A549 (cell line): Measurements from ENCODE around the gene C1QTNF1. TPM values are rescaled to one million over a fixed set of nuclear protein-coding genes. Genes with fewer than 3 reads are reported as not detected.

ENCODE experiments used
- ATAC-seq, 2 experiments: fragments of 200-7000 bp in 1 of 2; fragments of >200 bp in 1 of 2; cut with Nextera tagmentation in 1 of 2; cut with Tn5 transposase in 1 of 2; 3 replicates each; pipeline versions ENCODE4 v1.8.0 to v1.9.1; 2018 to 2020; ENCODE audit warnings: mild to moderate bottlenecking in 1 of 2, moderate library complexity in 1 of 2
- CTCF ChIA-PET: fragments of 300-600 bp; sonication (Branson Sonifier 250); formaldehyde crosslinking; extraction: SDS; loops from one replicate; lab custom pipeline; 2021; ENCODE audit warnings: antibody characterized with exemption, inconsistent platforms; lab: Yijun Ruan, JAX
- POLR2A ChIA-PET: fragments of 350-600 bp; formaldehyde crosslinking; extraction: SDS; loops from one replicate; lab custom pipeline; 2021; ENCODE audit warnings: antibody characterized with exemption, inconsistent platforms; lab: Yijun Ruan, JAX
- DNase-seq, 2 experiments: peaks; one replicate each; pipeline versions ENCODE4 v3.0.0 to v3.0.0-alpha.2; 2011 to 2016; ENCODE audit warnings: low read depth in 1 of 2, low spot score in 1 of 2
- FAIRE-seq: peaks from 2 replicates; lab custom pipeline; 2011; peaks lifted over from hg19 to GRCh38; lab: Jason Lieb, UNC
- H3K27ac ChIP-seq, 2 experiments: fragments of >200 bp; sonication (Bioruptor Twin); formaldehyde crosslinking; 3 replicates each; pipeline ENCODE4 v1.5.1; 2016 to 2017
- H3K4me1 ChIP-seq: fragments of >200 bp; sonication (Bioruptor Twin); formaldehyde crosslinking; 3 replicates; pipeline ENCODE4 v1.6.1; 2016
- H3K4me2 ChIP-seq: fragments of >200 bp; sonication (Bioruptor Twin); formaldehyde crosslinking; 3 replicates; pipeline ENCODE4 v1.6.1; 2016
- H3K4me3 ChIP-seq: fragments of >200 bp; sonication (Bioruptor Twin); formaldehyde crosslinking; 3 replicates; pipeline ENCODE4 v1.5.1; 2016
- H3K9me3 ChIP-seq: fragments of >200 bp; sonication (Bioruptor Twin); formaldehyde crosslinking; 3 replicates; pipeline ENCODE4 v1.6.1; 2016
- CHD4 ChIP-seq: fragments of 200-600 bp; sonication (generic); IDR thresholded peaks from 2 replicates; pipeline ENCODE4 v1.6.1; 2016; ENCODE audit warnings: antibody characterized with exemption, mild to moderate bottlenecking, borderline replicate concordance
- EHMT2 ChIP-seq: fragments of 200-600 bp; sonication (generic); IDR thresholded peaks from 2 replicates; pipeline ENCODE4 v1.6.1; 2016; ENCODE audit warnings: antibody characterized with exemption, low read depth, mild to moderate bottlenecking, moderate library complexity
- ESRRA ChIP-seq: fragments of 150-350 bp; IDR thresholded peaks from 2 replicates; pipeline ENCODE4 v1.6.1; 2014; ENCODE audit warnings: mild to moderate bottlenecking, low read length, borderline replicate concordance
- FOSB ChIP-seq: fragments of 250-450 bp; sonication (Bioruptor Pico); IDR thresholded peaks from 2 replicates; pipeline ENCODE4 v1.5.0; 2020; ENCODE audit warnings: mild to moderate bottlenecking, moderate library complexity
- GATA3 ChIP-seq: IDR thresholded peaks from 2 replicates; pipeline ENCODE4 v1.6.1; 2012; ENCODE audit warnings: borderline replicate concordance
- HEYL ChIP-seq: fragments of 250-450 bp; sonication (Bioruptor Pico); IDR thresholded peaks from 2 replicates; pipeline ENCODE4 v1.8.0; 2021; ENCODE audit warnings: mild to moderate bottlenecking, moderate library complexity
- HOXA7 ChIP-seq: fragments of 250-450 bp; sonication (Bioruptor Pico); IDR thresholded peaks from 2 replicates; pipeline ENCODE4 v1.5.0; 2020; ENCODE audit warnings: mild to moderate bottlenecking, moderate library complexity
- HOXB13 ChIP-seq: fragments of 250-450 bp; sonication (Bioruptor Pico); IDR thresholded peaks from 2 replicates; pipeline ENCODE4 v1.5.0; 2020; ENCODE audit warnings: low read depth, mild to moderate bottlenecking, moderate library complexity
- MAZ ChIP-seq: fragments of 150-350 bp; IDR thresholded peaks from 2 replicates; pipeline ENCODE4 v1.6.1; 2014; ENCODE audit warnings: antibody characterized with exemption, low read depth, low read length, borderline replicate concordance
- MYC ChIP-seq: IDR thresholded peaks from 2 replicates; pipeline ENCODE4 v1.6.1; 2012; ENCODE audit warnings: mild to moderate bottlenecking, inconsistent platforms, low read length, improper control_type of control experiment, borderline replicate concordance
- NR3C1 ChIP-seq: fragments of >200 bp; sonication (Bioruptor Twin); formaldehyde crosslinking; IDR thresholded peaks from 3 replicates; pipeline ENCODE4 v1.6.1; 2017
- PHF8 ChIP-seq: fragments of 200-600 bp; sonication (generic); IDR thresholded peaks from 2 replicates; pipeline ENCODE4 v1.6.1; 2016; ENCODE audit warnings: low read depth, mild to moderate bottlenecking, antibody characterized with exemption, moderate library complexity, borderline replicate concordance
- RARB ChIP-seq: fragments of 250-450 bp; sonication (Bioruptor Pico); IDR thresholded peaks from 2 replicates; pipeline ENCODE4 v1.8.0; 2021; ENCODE audit warnings: mild to moderate bottlenecking, moderate library complexity
- RCOR1 ChIP-seq: fragments of 150-350 bp; IDR thresholded peaks from 2 replicates; pipeline ENCODE4 v1.6.1; 2014; ENCODE audit warnings: antibody characterized with exemption, low read length, low read depth
- RFX5 ChIP-seq: fragments of 450-650 bp; IDR thresholded peaks from 2 replicates; pipeline ENCODE4 v1.7.1; 2014; ENCODE audit warnings: antibody characterized with exemption, mild to moderate bottlenecking, moderate library complexity
- RNF2 ChIP-seq: fragments of 200-600 bp; sonication (generic); IDR thresholded peaks from 2 replicates; pipeline ENCODE4 v1.6.1; 2016; ENCODE audit warnings: low read depth, mild to moderate bottlenecking, antibody characterized with exemption, moderate library complexity, borderline replicate concordance
- TFCP2L1 ChIP-seq: fragments of 250-450 bp; sonication (Bioruptor Pico); IDR thresholded peaks from 2 replicates; pipeline ENCODE4 v1.5.0; 2021; ENCODE audit warnings: mild to moderate bottlenecking
- ZC3H11A ChIP-seq: fragments of 450-650 bp; IDR thresholded peaks from 2 replicates; pipeline ENCODE4 v1.6.1; 2014; ENCODE audit warnings: antibody characterized with exemption, mild to moderate bottlenecking
- ZSCAN20 ChIP-seq: fragments of 250-450 bp; sonication (Bioruptor Pico); IDR thresholded peaks from 2 replicates; pipeline ENCODE4 v1.8.0; 2022; ENCODE audit warnings: mild to moderate bottlenecking, moderate library complexity
- WGBS: methylation state at CpG from one replicate; pipeline ENCODE4 v1.1.6; 2017; ENCODE audit errors: missing lambda C conversion rate; 5-methylcytosine and 5-hydroxymethylcytosine counted together
- polyA plus RNA-seq, 4 experiments: library from polyadenylated mRNA; depleted of rRNA in 3 of 4; stranded (reverse); fragments of >200 nt; fragmentation: RNase III in 1 of 4; extraction: RNeasy Plus Mini Kit Qiagen cat#74134 plus additional on column Dnase treatment in 1 of 4; gene quantifications; 2 replicates in 3 of 4; 3 replicates in 1 of 4; pipeline ENCODE4 v1.2.3, GENCODE V29; 2011 to 2017
- TF ChIP-seq, protein P1 (sequence below): fragments of >200 bp; sonication (Bioruptor Twin); formaldehyde crosslinking; IDR thresholded peaks from 2 replicates; pipeline ENCODE4 v1.6.1; 2016
- TF ChIP-seq, protein P2 (sequence below): fragments of 250-450 bp; sonication (Bioruptor Pico); IDR thresholded peaks from 2 replicates; pipeline ENCODE4 v1.5.0; 2020; ENCODE audit warnings: low read depth, mild to moderate bottlenecking, moderate library complexity
- TF ChIP-seq, protein P3 (sequence below): fragments of 250-450 bp; sonication (Bioruptor Pico); IDR thresholded peaks from 2 replicates; pipeline ENCODE4 v1.5.0; 2021; ENCODE audit warnings: mild to moderate bottlenecking, moderate library complexity, borderline replicate concordance
- TF ChIP-seq, protein P4 (sequence below): IDR thresholded peaks from 2 replicates; pipeline ENCODE4 v1.6.1; 2012
- TF ChIP-seq, protein P5 (sequence below): fragments of >200 bp; sonication (Bioruptor Twin); formaldehyde crosslinking; IDR thresholded peaks from 3 replicates; pipeline ENCODE4 v1.6.1; 2016
- TF ChIP-seq, protein P6 (sequence below): IDR thresholded peaks from 2 replicates; pipeline ENCODE4 v1.6.1; 2012

The C1QTNF1 gene
- polyA plus RNA-seq, 2 of the 4 experiments (the other 2 are of a cell fraction), result 10.2 to 26.1 TPM

DNA sequence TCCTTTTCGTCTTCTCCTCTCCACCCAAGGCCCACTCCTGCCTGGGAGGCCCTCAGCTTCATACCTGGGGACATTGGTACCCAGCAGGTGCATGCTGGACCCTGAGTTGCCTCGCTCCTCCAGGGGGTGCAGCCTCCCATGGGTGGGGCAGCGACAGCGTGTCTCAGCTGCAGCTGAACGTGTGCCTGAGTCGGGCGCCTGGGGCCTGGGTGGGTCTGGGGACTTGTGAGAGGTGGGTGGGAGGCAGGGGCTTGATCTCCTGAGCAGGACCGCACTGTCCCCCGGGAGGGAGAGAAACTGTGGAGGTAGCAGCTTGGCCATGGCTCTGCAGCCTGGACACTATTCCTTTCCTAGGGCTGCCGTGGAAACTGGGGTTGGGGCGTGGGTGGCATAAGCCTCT, 25.9 kb downstream of the C1QTNF1 start:
- H3K27ac ChIP-seq, result no peak overlapping the region
- no peak for FAIRE-seq
- ATAC-seq, result no peak
- WGBS, result 73% methylated on average over 7 of the region's 11 CpGs
- no peak for DNase-seq
- no peaks in the 10 kb centered on the region for H3K4me1 ChIP-seq
- no peak for TF ChIP-seq TFCP2L1 (CRISPR knock-in tag)
- TF ChIP-seq GATA3, result no peak
- no peak for TF ChIP-seq HOXA7 (CRISPR knock-in tag)
- TF ChIP-seq RNF2, result no peak
- TF ChIP-seq, protein P1, sequence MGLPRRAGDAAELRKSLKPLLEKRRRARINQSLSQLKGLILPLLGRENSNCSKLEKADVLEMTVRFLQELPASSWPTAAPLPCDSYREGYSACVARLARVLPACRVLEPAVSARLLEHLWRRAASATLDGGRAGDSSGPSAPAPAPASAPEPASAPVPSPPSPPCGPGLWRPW, result no peak
- no peak for TF ChIP-seq MAZ
- TF ChIP-seq, protein P2, sequence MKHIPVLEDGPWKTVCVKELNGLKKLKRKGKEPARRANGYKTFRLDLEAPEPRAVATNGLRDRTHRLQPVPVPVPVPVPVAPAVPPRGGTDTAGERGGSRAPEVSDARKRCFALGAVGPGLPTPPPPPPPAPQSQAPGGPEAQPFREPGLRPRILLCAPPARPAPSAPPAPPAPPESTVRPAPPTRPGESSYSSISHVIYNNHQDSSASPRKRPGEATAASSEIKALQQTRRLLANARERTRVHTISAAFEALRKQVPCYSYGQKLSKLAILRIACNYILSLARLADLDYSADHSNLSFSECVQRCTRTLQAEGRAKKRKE (CRISPR knock-in tag), result no peak
- no peak for TF ChIP-seq PHF8
- TF ChIP-seq RARB (CRISPR knock-in tag), result no peak
- TF ChIP-seq NR3C1, result no peak
- no peak for TF ChIP-seq ZC3H11A
- TF ChIP-seq HEYL (CRISPR knock-in tag), result no peak
- TF ChIP-seq RFX5, result no peak
- TF ChIP-seq EHMT2, result no peak
- TF ChIP-seq, protein P3, sequence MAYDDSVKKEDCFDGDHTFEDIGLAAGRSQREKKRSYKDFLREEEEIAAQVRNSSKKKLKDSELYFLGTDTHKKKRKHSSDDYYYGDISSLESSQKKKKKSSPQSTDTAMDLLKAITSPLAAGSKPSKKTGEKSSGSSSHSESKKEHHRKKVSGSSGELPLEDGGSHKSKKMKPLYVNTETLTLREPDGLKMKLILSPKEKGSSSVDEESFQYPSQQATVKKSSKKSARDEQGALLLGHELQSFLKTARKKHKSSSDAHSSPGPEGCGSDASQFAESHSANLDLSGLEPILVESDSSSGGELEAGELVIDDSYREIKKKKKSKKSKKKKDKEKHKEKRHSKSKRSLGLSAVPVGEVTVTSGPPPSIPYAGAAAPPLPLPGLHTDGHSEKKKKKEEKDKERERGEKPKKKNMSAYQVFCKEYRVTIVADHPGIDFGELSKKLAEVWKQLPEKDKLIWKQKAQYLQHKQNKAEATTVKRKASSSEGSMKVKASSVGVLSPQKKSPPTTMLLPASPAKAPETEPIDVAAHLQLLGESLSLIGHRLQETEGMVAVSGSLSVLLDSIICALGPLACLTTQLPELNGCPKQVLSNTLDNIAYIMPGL, result no peak
- TF ChIP-seq, protein P4, sequence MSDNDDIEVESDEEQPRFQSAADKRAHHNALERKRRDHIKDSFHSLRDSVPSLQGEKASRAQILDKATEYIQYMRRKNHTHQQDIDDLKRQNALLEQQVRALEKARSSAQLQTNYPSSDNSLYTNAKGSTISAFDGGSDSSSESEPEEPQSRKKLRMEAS, result no peak
- TF ChIP-seq, protein P5, sequence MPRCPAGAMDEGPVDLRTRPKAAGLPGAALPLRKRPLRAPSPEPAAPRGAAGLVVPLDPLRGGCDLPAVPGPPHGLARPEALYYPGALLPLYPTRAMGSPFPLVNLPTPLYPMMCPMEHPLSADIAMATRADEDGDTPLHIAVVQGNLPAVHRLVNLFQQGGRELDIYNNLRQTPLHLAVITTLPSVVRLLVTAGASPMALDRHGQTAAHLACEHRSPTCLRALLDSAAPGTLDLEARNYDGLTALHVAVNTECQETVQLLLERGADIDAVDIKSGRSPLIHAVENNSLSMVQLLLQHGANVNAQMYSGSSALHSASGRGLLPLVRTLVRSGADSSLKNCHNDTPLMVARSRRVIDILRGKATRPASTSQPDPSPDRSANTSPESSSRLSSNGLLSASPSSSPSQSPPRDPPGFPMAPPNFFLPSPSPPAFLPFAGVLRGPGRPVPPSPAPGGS, result no peak
- no peak for TF ChIP-seq FOSB (CRISPR knock-in tag)
- TF ChIP-seq HOXB13 (CRISPR knock-in tag), result no peak
- no peak overlapping the region for H3K4me3 ChIP-seq
- H3K4me2 ChIP-seq, result no peak overlapping the region
- H3K9me3 ChIP-seq, result peaks cover 14% of the 10 kb centered on the region; the same call in 2 of the 3 replicates
- ChIA-PET POLR2A (interaction anchor here (1.1 kb wide), 1 partner anchor 40 kb away, joined by 3 read pairs; the partner anchor contains the start of gene CANT1), CTCF (interaction anchor here (0.7 to 11.9 kb wide), 15 partner anchors 8 to 351 kb away, joined by 3 to 289 read pairs (median 5); no protein-coding TSS in a partner anchor)

DNA sequence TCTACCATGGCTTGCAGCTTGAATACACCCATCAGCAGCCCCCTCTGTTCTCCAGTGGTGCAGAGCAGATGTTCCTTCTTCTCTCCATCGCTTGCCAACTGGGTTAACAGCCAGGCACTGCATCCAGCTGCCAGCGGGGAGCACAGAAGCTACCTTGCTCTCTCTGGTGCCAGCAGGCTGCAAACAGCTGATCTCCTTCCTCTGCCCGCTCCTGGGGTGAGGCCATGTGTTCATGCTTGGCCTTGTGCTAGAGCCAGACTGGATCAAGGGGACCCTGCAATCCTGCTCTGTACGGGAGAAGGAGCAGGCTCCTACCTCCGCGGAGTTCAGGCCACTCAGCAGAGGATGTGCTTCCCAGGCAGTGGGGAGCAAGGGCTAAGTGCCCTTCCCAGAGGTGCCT, 26.6 kb downstream of the C1QTNF1 start:
- H3K27ac ChIP-seq, result no peak overlapping the region
- POLR2A ChIA-PET, result no interaction called here
- H3K9me3 ChIP-seq, result peaks cover 17% of the 10 kb centered on the region; the same call in 2 of the 3 replicates
- no peaks in the 10 kb centered on the region for H3K4me1 ChIP-seq
- CTCF ChIA-PET, result interaction anchor here (0.9 to 11.9 kb wide), 12 partner anchors 8 to 351 kb away, joined by 3 to 289 read pairs (median 10); no protein-coding TSS in a partner anchor
- WGBS, result 79% methylated on average over 5 of the region's 6 CpGs
- no peak overlapping the region for H3K4me2 ChIP-seq
- TF ChIP-seq CHD4 (no peak), RCOR1 (no peak), EHMT2 (no peak), ESRRA (no peak), ZSCAN20 (CRISPR knock-in tag) (no peak), MYC (no peak)
- TF ChIP-seq, protein P6, sequence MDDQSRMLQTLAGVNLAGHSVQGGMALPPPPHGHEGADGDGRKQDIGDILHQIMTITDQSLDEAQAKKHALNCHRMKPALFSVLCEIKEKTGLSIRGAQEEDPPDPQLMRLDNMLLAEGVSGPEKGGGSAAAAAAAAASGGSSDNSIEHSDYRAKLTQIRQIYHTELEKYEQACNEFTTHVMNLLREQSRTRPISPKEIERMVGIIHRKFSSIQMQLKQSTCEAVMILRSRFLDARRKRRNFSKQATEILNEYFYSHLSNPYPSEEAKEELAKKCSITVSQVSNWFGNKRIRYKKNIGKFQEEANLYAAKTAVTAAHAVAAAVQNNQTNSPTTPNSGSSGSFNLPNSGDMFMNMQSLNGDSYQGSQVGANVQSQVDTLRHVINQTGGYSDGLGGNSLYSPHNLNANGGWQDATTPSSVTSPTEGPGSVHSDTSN, result no peak
- FAIRE-seq (no peak), DNase-seq (no peak), ATAC-seq (no peak)
- H3K4me3 ChIP-seq, result no peak overlapping the region
